Activated gamma-delta T cell treated with Interleukin-2 at 50 U/mL for 16 hours (primary cell): ENCODE data around the gene CSNK1G3.

Experiments used
- DNase-seq: peaks from one replicate; pipeline ENCODE4 v3.0.0-alpha.2; 2020

Gene CSNK1G3

DNA sequence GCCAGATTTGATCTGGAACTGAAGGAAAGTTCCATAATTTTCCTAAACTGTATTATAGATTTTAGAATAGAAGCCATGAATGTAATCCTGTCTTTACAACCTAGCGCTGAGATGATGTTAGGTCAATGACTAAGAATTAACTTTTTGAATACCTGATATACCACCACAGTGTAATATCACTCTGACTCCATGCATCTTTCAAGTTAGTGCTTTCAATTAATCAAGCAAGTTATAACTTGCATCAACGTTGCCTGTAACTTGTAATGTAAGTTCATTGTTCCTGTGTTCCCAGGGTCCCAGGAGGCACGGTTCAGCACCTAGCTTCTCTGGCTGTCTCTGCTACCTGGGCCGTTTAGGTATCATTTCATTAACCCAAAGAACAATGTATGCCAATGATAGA lies 139.3 kb downstream of the CSNK1G3 start:
- DNase-seq = no peak

DNA sequence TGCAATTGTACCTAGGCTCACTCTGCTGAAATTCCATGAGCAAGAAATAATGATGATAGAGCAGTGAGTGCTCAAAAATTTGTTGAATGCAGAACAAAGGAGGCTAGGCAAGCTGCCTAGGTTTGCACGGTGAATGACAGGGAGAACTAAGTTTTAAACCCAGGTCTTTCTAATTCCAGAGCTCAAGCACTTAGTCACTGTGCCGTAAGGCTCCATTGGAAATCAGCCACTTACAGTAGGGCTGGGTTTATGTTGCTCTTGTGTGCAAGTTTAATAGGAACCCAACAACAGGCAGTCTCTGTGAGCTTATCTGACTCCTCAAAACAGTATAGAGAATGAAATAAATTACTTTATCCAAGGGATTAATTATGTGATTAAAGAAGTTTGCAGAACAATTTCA lies 147.0 kb downstream of the CSNK1G3 start:
- DNase-seq = no peak

DNA sequence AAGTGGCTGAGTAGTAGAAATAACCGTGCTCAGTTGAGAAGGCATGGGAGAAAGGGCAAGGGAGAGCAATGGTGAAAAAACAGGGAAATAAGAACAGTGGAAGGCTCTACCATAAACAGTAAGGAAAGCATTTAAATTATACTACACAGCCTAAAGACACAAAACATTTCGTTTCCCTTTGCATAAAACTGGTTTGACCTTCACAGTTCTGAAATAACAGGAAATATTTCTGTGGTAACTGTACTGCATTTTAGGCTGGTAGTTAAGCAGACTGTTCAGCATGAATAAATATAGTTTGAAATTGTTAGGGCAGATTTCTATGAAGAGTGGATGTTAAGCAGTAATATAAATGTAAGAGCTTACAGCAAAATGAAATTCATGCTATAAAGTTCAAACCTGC lies 147.5 kb downstream of the CSNK1G3 start:
- DNase-seq = no peak

DNA sequence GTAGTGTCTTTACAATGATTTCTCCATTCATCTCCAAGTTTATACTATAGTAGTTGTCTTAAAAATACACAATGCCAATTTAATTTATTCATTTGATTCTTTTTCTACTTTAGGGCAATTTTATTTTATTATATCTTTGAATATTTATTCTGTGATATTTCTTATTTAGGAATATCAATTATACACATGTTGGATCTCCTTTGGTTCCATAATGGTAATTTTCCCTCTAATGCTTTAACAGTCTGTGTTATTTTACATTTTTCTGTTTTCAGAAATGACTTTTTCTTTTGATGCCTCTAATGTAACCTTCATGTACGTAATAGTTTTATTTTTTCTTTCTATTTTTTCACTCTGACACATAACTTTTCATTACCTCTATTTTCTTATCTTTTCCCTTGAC lies 153.0 kb downstream of the CSNK1G3 start:
- DNase-seq = no peak

- no peak for DNase-seq
These were observed 153.9 kb downstream of the CSNK1G3 start for GRCh38 chr5:123665822-123666371.
